Measurements from ENCODE around the gene OSBPL9.
A peak's percentile ranks its signal among the peaks of the same experiment; 100 is the strongest.
"Not testable (repeated sequence)": the region's sequence is repeated elsewhere in the genome, so short reads cannot be mapped to it uniquely, and the experiment has no call there.

OSBPL9 gene

GRCh38 chr1:51664421-51665240 is 47.7 kb downstream of the OSBPL9 start:
- DNase-seq (ENCODE audit: low read depth) = no peak

- peak; percentile 80 for DNase-seq (ENCODE audit: low read depth)
Measured at GRCh38 chr1:51666478-51666877, 49.6 kb downstream of the OSBPL9 start.

GRCh38 chr1:51667561-51667960 is 50.7 kb downstream of the OSBPL9 start:
- DNase-seq (ENCODE audit: low read depth) = no peak

DNA sequence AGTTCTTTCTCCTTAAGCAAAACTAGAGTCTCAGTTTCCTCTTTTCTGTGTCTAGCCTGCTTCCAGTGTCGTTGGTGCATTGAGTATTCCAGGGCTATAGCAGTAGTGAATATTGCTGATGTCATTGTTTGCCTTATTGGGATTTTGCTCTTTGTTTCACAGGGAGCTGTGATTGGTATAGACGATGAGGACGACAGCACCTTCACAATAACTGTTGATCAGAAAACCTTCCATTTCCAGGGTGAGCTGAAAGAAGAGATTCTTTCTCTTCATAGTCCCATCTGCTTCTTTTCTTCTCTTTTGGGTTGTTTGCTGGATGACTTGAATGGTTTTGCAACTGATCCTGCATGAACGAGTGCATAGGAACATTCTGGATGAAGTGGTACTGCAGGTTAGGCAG is 52.4 kb downstream of the OSBPL9 start:
- no peak for DNase-seq (ENCODE audit: low read depth)

DNA sequence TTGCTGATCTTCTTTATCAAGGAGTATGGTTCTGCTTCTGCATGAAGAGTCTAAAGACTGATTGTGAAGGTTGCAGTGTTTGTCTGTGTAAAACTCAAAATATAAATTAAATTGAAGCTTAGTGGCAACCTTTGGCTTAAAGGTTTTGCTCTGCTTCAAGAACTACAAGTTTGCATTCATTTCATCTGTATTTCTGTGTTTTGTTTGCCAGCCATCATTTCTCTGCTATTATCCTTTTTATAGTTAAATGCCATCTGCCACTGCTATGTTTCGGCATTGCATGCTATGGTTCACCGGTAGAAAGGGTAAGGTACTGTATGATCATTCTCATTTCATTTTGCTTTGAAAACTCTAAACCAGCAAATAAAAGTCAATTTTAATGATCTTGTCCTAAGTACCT is 52.9 kb downstream of the OSBPL9 start:
- DNase-seq (ENCODE audit: low read depth) = no peak

GRCh38 chr1:51671527-51672325 is 54.8 kb downstream of the OSBPL9 start:
- DNase-seq (ENCODE audit: low read depth) = no peak

- DNase-seq (ENCODE audit: low read depth) = no peak
Measured at GRCh38 chr1:51673279-51673678, 56.4 kb downstream of the OSBPL9 start.

DNA sequence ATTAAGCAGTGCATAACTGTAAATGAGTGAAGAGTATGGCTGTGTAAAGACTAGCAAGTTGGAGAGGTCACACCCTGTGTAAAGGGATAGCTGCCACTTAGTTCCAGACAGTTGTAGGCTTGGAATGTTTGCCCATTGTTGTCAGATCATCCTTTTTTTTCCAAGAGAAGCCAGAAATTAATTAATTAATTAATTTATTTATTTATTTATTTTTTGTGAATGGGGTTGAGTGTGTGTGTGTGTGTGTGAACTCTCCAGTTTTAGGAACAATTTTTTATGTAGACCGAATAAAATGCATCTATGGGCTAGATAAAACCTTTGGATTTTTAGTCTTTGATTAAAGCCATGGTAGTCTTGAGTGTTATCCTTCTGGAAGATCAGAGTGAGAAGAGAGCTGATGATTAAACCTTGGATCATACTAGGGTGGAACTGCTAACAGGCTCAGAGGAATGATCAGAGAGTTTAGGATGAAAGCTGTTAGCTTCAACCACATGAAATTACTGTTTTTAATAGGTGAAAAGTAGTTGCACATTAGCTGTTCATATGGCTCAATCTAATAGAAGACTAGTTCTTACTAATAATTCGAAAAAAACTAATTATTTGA is 58.4 kb downstream of the OSBPL9 start:
- DNase-seq (ENCODE audit: low read depth) = no peak

- DNase-seq (ENCODE audit: low read depth) = no peak
Measured at GRCh38 chr1:51679435-51679834, 62.5 kb downstream of the OSBPL9 start.

DNA sequence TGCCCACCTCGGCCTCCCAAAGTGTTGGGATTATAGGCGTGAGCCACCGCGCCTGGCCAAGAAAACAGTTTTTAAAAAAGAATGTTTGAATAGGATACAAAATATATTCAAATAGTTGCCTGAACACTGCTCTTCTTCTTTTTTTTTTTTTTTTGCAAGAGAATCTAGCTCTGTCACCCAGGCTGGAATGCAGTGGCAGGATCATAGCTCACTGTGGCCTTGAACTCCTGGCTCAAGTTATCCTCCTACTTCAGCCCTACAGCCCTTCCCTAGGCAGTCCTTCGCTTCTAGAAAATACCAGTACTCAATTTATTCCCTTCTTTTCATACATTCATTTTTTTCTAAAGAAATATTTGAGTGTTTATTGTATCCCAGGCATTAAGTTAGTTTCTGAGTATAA is 67.9 kb downstream of the OSBPL9 start:
- DNase-seq (ENCODE audit: low read depth) = no peak

- no peak for DNase-seq (ENCODE audit: low read depth)
Measured at GRCh38 chr1:51686450-51686849, 69.6 kb downstream of the OSBPL9 start.

- DNase-seq (ENCODE audit: low read depth) = no peak
Measured at GRCh38 chr1:51689075-51689440, 72.2 kb downstream of the OSBPL9 start.

GRCh38 chr1:51689643-51690042 is 72.8 kb downstream of the OSBPL9 start:
- no peak for DNase-seq (ENCODE audit: low read depth)

DNA sequence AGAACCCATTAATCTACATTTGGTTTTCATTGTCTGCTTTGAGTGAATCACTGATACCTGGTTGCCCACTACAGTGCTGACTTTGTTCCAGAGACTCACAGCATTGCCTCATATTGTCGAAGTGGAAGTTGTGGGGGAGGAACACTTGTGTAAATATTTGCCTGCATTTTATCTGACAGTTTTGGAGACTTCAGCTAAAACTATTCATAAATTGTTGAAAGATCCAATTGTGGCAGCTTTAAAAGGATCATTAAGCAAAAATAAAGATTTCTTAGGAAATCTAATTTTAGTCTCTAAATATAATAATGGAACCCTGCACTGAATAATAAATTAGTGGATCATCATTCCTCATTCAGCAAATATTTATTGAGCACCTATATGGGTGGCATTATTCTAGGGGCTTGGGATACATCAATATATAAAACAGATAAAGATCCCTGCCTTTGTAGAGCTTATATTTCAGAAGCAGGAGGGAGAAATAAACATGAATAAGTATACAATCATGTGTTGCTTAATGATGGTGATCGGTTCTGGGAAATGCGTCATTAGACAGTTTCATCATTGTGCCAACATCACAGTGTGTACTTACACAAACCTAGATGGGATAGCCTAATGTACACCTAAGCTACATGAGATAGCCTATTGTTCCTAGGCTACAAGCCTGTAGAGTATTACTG is 73.5 kb downstream of the OSBPL9 start:
- DNase-seq (ENCODE audit: low read depth) = no peak

- DNase-seq (ENCODE audit: low read depth) = no peak
Measured at GRCh38 chr1:51691920-51692319, 75.0 kb downstream of the OSBPL9 start.

DNA sequence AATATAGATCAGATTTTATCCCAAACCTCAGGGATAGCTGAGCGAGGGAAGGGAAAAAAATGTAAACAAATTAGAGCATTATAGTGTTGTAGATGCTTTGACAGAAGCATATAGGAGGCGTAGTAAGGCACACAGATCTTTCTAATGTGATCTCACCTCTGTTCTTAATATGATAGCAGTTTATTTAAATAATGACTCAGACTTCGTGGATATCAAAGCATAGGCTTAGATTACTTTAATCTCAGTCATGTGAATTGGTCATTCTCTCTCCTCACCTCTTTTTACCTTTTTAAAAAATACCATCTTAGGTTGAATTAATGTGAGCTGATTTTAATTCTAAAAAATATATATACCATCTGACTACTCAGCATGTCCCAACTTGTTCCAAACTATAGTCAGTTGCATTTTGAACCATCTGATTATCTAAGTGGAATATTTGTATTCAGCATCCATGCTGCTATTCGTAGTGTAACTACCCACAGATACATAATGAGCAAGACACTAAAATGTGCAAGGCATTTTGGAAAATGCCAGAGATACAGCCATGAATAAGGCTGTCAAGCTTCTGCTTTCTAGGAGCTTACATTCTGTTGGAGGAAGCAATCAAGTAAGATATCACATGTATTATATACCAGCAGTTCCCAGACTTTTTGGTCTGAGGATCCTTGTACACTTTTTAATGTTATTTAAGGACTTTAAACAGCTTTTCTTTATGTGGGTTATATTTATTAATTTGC is 76.7 kb downstream of the OSBPL9 start:
- no peak for DNase-seq (ENCODE audit: low read depth)

DNA sequence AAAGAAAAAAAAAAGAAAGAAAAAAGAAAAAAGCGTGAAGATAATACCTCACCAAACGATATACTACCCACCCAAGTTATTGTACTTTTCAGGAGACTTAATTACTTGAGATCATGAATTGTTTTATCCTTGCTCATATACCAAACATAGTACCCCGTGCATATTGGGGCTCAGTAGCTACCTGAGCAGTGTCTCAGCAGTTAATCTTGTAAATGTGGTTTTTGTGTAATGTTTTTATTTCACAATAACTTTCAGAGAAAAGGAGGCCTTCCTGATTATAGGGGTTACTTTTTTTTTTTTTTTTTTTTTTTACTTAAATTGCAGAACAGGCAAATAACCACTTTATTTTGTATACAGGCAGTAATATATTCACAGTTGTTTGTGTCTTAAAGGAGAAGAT is 80.3 kb downstream of the OSBPL9 start:
- DNase-seq (ENCODE audit: low read depth) = no peak

DNA sequence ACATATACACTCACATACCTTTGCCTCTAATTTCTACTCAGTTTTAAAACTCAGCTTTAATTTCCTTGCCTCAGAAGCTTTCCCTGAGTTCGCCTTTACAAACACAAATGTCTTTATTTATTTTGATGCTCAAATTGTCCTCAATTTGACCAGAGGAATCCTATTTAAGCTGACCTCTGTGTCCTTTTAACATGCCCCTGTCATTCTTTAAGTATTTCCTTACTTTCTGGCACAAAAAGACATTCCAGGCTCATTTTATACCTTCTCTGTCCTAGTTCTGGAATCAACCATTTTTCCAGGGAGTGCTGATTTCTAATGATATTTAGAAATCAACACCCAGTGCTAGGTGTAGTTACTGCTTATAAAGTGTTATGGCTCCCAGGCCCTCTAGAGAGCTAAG is 82.5 kb downstream of the OSBPL9 start:
- no peak for DNase-seq (ENCODE audit: low read depth)

- DNase-seq (ENCODE audit: low read depth) = not testable (repeated sequence)
Measured at GRCh38 chr1:51701782-51702181, 84.9 kb downstream of the OSBPL9 start.

DNA sequence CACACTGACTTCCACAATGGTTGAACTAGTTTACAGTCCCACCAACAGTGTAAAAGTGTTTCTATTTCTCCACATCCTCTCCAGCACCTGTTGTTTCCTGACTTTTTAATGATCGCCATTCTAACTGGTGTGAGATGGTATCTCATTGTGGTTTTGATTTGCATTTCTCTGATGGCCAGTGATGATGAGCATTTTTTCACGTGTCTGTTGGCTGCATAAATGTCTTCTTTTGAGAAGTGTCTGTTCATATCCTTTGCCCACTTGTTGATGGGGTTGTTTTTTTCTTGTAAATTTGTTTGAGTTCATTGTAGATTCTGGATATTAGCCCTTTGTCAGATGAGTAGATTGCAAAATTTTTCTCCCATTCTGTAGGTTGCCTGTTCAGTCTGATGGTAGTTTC is 85.3 kb downstream of the OSBPL9 start:
- DNase-seq (ENCODE audit: low read depth) = not testable (repeated sequence)

DNA sequence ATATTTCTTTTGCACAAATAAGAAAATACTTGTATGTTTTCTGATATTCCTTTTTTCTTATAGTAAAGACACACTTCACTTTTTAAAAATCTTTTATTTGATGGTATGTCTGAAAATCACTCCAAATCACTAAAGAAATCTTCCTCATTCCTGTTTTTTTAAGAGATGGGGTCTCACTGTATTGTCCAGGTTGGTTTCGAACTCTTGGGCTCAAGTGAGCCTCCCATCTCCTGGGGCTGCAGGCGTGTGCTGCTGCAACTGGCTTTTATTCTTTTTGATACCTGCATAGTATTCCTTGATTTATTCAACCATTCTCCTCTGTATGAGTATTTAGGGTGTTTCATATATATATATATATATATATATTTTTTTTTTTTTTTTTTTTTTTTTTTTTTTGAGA is 88.1 kb downstream of the OSBPL9 start:
- DNase-seq (ENCODE audit: low read depth) = no peak
